Nephron progenitor cell (in vitro differentiated cells): ENCODE measurements around the gene MOK.
"Not testable (repeated sequence)": the region's sequence is repeated elsewhere in the genome, so short reads cannot be mapped to it uniquely, and the experiment has no call there.

Experiments used
- DNase-seq: peaks from one replicate; pipeline ENCODE4 v3.0.0; 2021
- H3K27ac Mint-ChIP-seq: 2 replicates; pipeline ENCODE4 v1.8.0; 2021; ENCODE audit warnings: mild to moderate bottlenecking, moderate library complexity, mixed read lengths
- H3K27me3 Mint-ChIP-seq: 2 replicates; pipeline ENCODE4 v1.8.0; 2021; ENCODE audit warnings: mild to moderate bottlenecking, low read depth, mixed read lengths; ENCODE audit not compliant: poor library complexity
- H3K36me3 Mint-ChIP-seq: 2 replicates; pipeline ENCODE4 v1.8.0; 2021; ENCODE audit warnings: low read depth, mixed read lengths
- H3K4me1 Mint-ChIP-seq: 2 replicates; pipeline ENCODE4 v1.8.0; 2021; ENCODE audit warnings: mixed read lengths
- H3K4me3 Mint-ChIP-seq: 2 replicates; pipeline ENCODE4 v1.8.0; 2021; ENCODE audit warnings: mild to moderate bottlenecking, moderate library complexity, mixed read lengths
- H3K9me3 Mint-ChIP-seq: 2 replicates; pipeline ENCODE4 v1.8.0; 2021; ENCODE audit warnings: mild to moderate bottlenecking, moderate library complexity, mixed read lengths
- CTCF ChIP-seq: fragments of 200-600 bp; sonication (generic); IDR thresholded peaks from 2 replicates; pipeline ENCODE4 v1.5.0; 2021; ENCODE audit warnings: antibody characterized with exemption

Gene MOK

GRCh38 chr14:102251161-102251560 is 53.8 kb downstream of the MOK start:
- DNase-seq, result no peak
- Mint-ChIP-seq H3K9me3 (no peaks in the 10 kb centered on the region), H3K36me3 (no peaks in the 10 kb centered on the region), H3K27me3 (no peaks in the 10 kb centered on the region), H3K4me1 (peaks cover 6% of the 10 kb centered on the region), H3K4me3 (no peak overlapping the region), H3K27ac (no peak overlapping the region)
- TF ChIP-seq CTCF, result no peak

- H3K36me3 Mint-ChIP-seq, result no peaks in the 10 kb centered on the region
- no peaks in the 10 kb centered on the region for H3K9me3 Mint-ChIP-seq
- no peak for DNase-seq
- no peaks in the 10 kb centered on the region for H3K27me3 Mint-ChIP-seq
- peaks cover 6% of the 10 kb centered on the region for H3K4me1 Mint-ChIP-seq
- H3K27ac Mint-ChIP-seq, result no peak overlapping the region
- no peak for TF ChIP-seq CTCF
- no peak overlapping the region for H3K4me3 Mint-ChIP-seq
These were observed 54.3 kb downstream of the MOK start for GRCh38 chr14:102250636-102251035.

DNA sequence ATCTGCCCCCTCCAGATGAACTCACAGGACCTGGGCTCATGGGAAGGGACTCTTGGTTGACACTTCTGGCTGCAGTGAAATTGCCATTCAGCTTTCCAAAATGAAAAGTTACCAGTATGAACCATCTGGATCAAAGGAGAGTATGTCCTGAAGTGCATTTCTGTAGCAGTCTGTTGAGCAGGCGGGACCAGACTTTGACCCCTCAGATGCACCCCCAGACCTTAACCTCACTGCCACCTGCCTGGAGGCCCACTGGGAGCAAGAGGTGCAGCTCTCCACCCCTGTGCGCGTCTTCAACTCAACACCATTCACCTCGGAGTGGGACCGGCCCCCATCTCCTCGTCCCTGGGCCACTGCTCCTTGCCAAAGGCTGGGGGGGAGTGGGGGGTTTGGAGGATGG is 55.0 kb downstream of the MOK start:
- no peaks in the 10 kb centered on the region for H3K27me3 Mint-ChIP-seq
- no peaks in the 10 kb centered on the region for H3K9me3 Mint-ChIP-seq
- no peak for TF ChIP-seq CTCF
- peaks cover 6% of the 10 kb centered on the region for H3K4me1 Mint-ChIP-seq
- no peak overlapping the region for H3K27ac Mint-ChIP-seq
- H3K4me3 Mint-ChIP-seq, result no peak overlapping the region
- no peak for DNase-seq
- no peaks in the 10 kb centered on the region for H3K36me3 Mint-ChIP-seq

- TF ChIP-seq CTCF, result no peak
- DNase-seq, result no peak
- H3K4me3 Mint-ChIP-seq, result no peak overlapping the region
- no peaks in the 10 kb centered on the region for H3K9me3 Mint-ChIP-seq
- no peaks in the 10 kb centered on the region for H3K27me3 Mint-ChIP-seq
- peaks cover 6% of the 10 kb centered on the region for H3K4me1 Mint-ChIP-seq
- H3K36me3 Mint-ChIP-seq, result no peaks in the 10 kb centered on the region
- peak overlapping the region; percentile 67 for H3K27ac Mint-ChIP-seq
These were observed 55.9 kb downstream of the MOK start for GRCh38 chr14:102249041-102249440.

DNA sequence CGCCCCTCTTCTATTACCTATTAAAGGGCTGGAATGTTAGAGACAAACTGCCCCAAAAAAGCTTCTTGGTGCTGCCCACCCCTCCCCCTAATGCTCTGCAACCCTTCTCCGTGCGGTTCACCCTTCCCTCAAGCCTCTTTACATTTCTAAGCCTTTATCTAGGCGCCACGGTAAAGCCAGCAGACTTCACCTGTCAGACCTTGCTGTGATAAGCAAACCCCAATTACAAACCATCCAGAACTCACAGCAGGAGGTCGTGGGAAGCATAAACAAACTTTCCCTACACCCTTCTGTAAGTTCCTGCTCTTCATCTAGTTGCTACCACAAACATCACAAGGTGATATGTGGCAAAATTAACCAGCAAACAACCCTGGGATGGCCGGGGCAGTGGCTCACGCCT is 56.8 kb downstream of the MOK start:
- Mint-ChIP-seq H3K27ac (no peak overlapping the region), H3K27me3 (no peaks in the 10 kb centered on the region), H3K4me3 (no peak overlapping the region), H3K4me1 (peaks cover 6% of the 10 kb centered on the region), H3K9me3 (no peaks in the 10 kb centered on the region), H3K36me3 (no peaks in the 10 kb centered on the region)
- DNase-seq, result no peak
- no peak for TF ChIP-seq CTCF

DNA sequence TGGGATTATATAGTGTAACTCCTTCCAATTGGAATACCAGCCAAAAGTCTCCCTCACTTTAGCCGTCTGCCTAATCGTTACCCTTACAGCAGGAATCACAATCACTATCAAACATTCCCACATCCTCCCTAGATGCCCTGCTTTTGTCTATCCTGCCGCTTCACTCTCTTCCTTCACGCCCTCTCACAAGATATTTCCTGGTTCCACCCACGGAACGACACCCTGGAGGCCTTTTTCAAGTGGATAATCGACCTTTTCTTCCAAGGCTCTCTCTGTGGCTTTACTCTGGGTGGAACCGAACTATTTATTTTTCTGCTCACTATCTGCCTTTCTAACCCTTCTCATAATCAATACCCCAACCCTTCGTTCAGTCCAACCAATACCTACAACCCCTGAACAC is 58.9 kb downstream of the MOK start:
- no peak for DNase-seq
- Mint-ChIP-seq H3K4me3 (no peak overlapping the region), H3K27ac (no peak overlapping the region), H3K27me3 (no peaks in the 10 kb centered on the region), H3K9me3 (no peaks in the 10 kb centered on the region), H3K36me3 (no peaks in the 10 kb centered on the region), H3K4me1 (peaks cover 6% of the 10 kb centered on the region)
- TF ChIP-seq CTCF, result no peak

GRCh38 chr14:102243795-102244194 is 61.2 kb downstream of the MOK start:
- H3K27ac Mint-ChIP-seq, H3K36me3 Mint-ChIP-seq, H3K4me3 Mint-ChIP-seq, DNase-seq, H3K4me1 Mint-ChIP-seq, H3K27me3 Mint-ChIP-seq, H3K9me3 Mint-ChIP-seq: not testable (repeated sequence)
